DOHH2 (cell line): Measurements from ENCODE around the gene IGSF9B.

Source experiments
- H3F3A ChIP-seq: fragments of 200-600 bp; sonication (generic), shearing (Covaris generic); 2 replicates; pipeline ENCODE4 v1.6.0; 2016; ENCODE audit warnings: antibody characterized with exemption, mild to moderate bottlenecking; ENCODE audit not compliant: control insufficient read depth, insufficient read depth
- H3K27ac ChIP-seq: fragments of 200-600 bp; sonication (generic); 2 replicates; pipeline ENCODE4 v1.5.1; 2014; ENCODE audit warnings: low read depth, mild to moderate bottlenecking, low read length, moderate library complexity
- H3K27me3 ChIP-seq: fragments of 200-600 bp; sonication (generic); 2 replicates; pipeline ENCODE4 v1.6.1; 2014; ENCODE audit warnings: mild to moderate bottlenecking, low read length, mixed read lengths; ENCODE audit not compliant: control insufficient read depth
- H3K36me3 ChIP-seq: fragments of 200-600 bp; sonication (generic); 2 replicates; pipeline ENCODE4 v1.6.1; 2014; ENCODE audit warnings: mild to moderate bottlenecking, low read length, moderate library complexity, mixed read lengths; ENCODE audit not compliant: control insufficient read depth
- H3K4me1 ChIP-seq: fragments of 200-600 bp; sonication (generic); 2 replicates; pipeline ENCODE4 v1.6.1; 2014; ENCODE audit warnings: mild to moderate bottlenecking, low read length, mixed read lengths; ENCODE audit not compliant: control insufficient read depth
- H3K4me2 ChIP-seq: fragments of 200-600 bp; sonication (generic); 2 replicates; pipeline ENCODE4 v1.6.0; 2014; ENCODE audit warnings: mild to moderate bottlenecking, low read length, moderate library complexity
- H3K4me3 ChIP-seq: fragments of 200-600 bp; sonication (generic); 2 replicates; pipeline ENCODE4 v1.5.1; 2014; ENCODE audit warnings: mild to moderate bottlenecking, low read length, mixed read lengths
- H3K79me2 ChIP-seq: fragments of 200-600 bp; sonication (generic); 2 replicates; pipeline ENCODE4 v1.6.1; 2014; ENCODE audit warnings: mild to moderate bottlenecking, low read length, mixed read lengths; ENCODE audit not compliant: control insufficient read depth
- H3K9me2 ChIP-seq: fragments of 200-600 bp; sonication (generic); replicated peaks from 2 replicates; pipeline ENCODE4 v1.6.1; 2014; ENCODE audit warnings: mild to moderate bottlenecking, low read length, mixed read lengths; ENCODE audit not compliant: control insufficient read depth
- H3K9me3 ChIP-seq: fragments of 200-600 bp; sonication (generic); 2 replicates; pipeline ENCODE4 v1.6.1; 2014; ENCODE audit warnings: antibody characterized with exemption, low read length, mixed read lengths; ENCODE audit not compliant: control insufficient read depth, insufficient read depth
- H4K20me1 ChIP-seq: fragments of 200-600 bp; sonication (generic); 2 replicates; pipeline ENCODE4 v1.6.0; 2014; ENCODE audit warnings: low read depth, mild to moderate bottlenecking, antibody characterized with exemption, low read length, moderate library complexity; ENCODE audit not compliant: control insufficient read depth, insufficient read depth
- CTCF ChIP-seq: fragments of 200-600 bp; sonication (generic); IDR thresholded peaks from one replicate; pipeline ENCODE4 v1.5.1; 2014; ENCODE audit warnings: antibody characterized with exemption, mild to moderate bottlenecking, low read depth, low read length; ENCODE audit not compliant: poor library complexity, severe bottlenecking
- EZH2phosphoT487 ChIP-seq: fragments of 200-600 bp; sonication (generic); IDR thresholded peaks from 2 replicates; pipeline ENCODE4 v1.6.1; 2017; ENCODE audit warnings: borderline replicate concordance, mild to moderate bottlenecking, antibody characterized with exemption, low read length, moderate library complexity, mixed read lengths

The IGSF9B gene

GRCh38 chr11:133997554-133997953 is 40.8 kb upstream of the IGSF9B start:
- no peaks in the 10 kb centered on the region for H3K79me2 ChIP-seq
- no peaks in the 10 kb centered on the region for H3K9me2 ChIP-seq
- H3K27me3 ChIP-seq: no peaks in the 10 kb centered on the region
- no peak for TF ChIP-seq CTCF
- TF ChIP-seq EZH2phosphoT487: no peak
- H4K20me1 ChIP-seq: no peaks in the 10 kb centered on the region
- H3F3A ChIP-seq: no peaks in the 10 kb centered on the region
- H3K9me3 ChIP-seq: no peaks in the 10 kb centered on the region
- H3K36me3 ChIP-seq: no peaks in the 10 kb centered on the region
- no peak overlapping the region for H3K27ac ChIP-seq
- H3K4me1 ChIP-seq: peaks cover 8% of the 10 kb centered on the region
- no peak overlapping the region for H3K4me2 ChIP-seq
- no peak overlapping the region for H3K4me3 ChIP-seq

- TF ChIP-seq EZH2phosphoT487: no peak
- TF ChIP-seq CTCF: no peak
- H3K79me2 ChIP-seq: no peaks in the 10 kb centered on the region
- no peak overlapping the region for H3K4me3 ChIP-seq
- H3K9me3 ChIP-seq: no peaks in the 10 kb centered on the region
- no peaks in the 10 kb centered on the region for H3K36me3 ChIP-seq
- H3K27me3 ChIP-seq: no peaks in the 10 kb centered on the region
- no peaks in the 10 kb centered on the region for H3F3A ChIP-seq
- H3K27ac ChIP-seq: no peak overlapping the region
- no peak overlapping the region for H3K4me2 ChIP-seq
- H3K4me1 ChIP-seq: peaks cover 8% of the 10 kb centered on the region
- H4K20me1 ChIP-seq: no peaks in the 10 kb centered on the region
- H3K9me2 ChIP-seq: no peaks in the 10 kb centered on the region
Observed at GRCh38 chr11:133996671-133997070, 39.9 kb upstream of the IGSF9B start.

GRCh38 chr11:133995066-133995465 is 38.3 kb upstream of the IGSF9B start:
- no peaks in the 10 kb centered on the region for H3K79me2 ChIP-seq
- H3F3A ChIP-seq: no peaks in the 10 kb centered on the region
- TF ChIP-seq CTCF (no peak), EZH2phosphoT487 (no peak)
- 0 out of 2 replicates have a peak overlapping the region, but pooled peaks have one; percentile 2 for H3K4me2 ChIP-seq
- H3K36me3 ChIP-seq: no peaks in the 10 kb centered on the region
- no peaks in the 10 kb centered on the region for H3K27me3 ChIP-seq
- H3K9me2 ChIP-seq: no peaks in the 10 kb centered on the region
- no peaks in the 10 kb centered on the region for H3K9me3 ChIP-seq
- H4K20me1 ChIP-seq: no peaks in the 10 kb centered on the region
- H3K27ac ChIP-seq: no peak overlapping the region
- H3K4me3 ChIP-seq: no peak overlapping the region
- peaks cover 8% of the 10 kb centered on the region for H3K4me1 ChIP-seq

GRCh38 chr11:133993921-133994320 is 37.2 kb upstream of the IGSF9B start:
- Histone ChIP-seq H3K79me2 (no peaks in the 10 kb centered on the region), H3K36me3 (no peaks in the 10 kb centered on the region), H3F3A (no peaks in the 10 kb centered on the region), H3K9me3 (no peaks in the 10 kb centered on the region), H3K4me2 (no peak overlapping the region), H3K9me2 (no peaks in the 10 kb centered on the region), H3K4me3 (no peak overlapping the region), H3K27ac (no peak overlapping the region), H3K27me3 (no peaks in the 10 kb centered on the region), H4K20me1 (no peaks in the 10 kb centered on the region), H3K4me1 (peaks cover 8% of the 10 kb centered on the region)
- no peak for TF ChIP-seq CTCF
- TF ChIP-seq EZH2phosphoT487: no peak
